ENCODE data around the gene HACL1.
"Not testable (repeated sequence)": the region's sequence is repeated elsewhere in the genome, so short reads cannot be mapped to it uniquely, and the experiment has no call there.

Gene HACL1

DNA sequence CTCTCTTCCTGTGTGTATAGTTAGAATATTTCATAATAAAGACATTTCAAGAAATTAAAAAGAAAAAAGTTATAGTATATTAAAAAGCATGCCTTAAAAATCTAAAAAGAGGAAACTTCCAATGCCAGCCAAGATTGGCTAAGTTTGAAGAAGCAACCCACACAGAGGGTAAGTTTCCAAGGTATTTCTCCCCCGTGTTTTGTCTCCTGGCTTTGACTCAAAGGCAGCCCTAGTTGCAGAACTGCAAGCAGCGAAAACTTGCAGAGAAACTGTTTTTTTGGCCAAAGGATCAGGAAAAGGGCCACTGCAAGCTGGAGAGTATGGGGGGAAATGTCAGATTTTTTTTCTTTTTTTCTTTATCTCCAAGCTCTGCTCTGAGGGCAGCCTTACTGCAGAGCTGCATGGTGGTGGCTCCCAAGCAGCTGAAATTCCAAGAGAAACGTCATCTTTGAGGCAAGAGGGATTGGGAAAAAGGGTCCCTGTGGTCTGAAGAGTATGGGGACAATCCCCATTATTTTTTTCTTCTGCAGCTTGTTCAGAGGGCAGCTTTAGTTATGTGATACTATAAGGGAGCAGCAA, 23.0 kb downstream of the HACL1 start:
- DNase-seq = no peak

DNA sequence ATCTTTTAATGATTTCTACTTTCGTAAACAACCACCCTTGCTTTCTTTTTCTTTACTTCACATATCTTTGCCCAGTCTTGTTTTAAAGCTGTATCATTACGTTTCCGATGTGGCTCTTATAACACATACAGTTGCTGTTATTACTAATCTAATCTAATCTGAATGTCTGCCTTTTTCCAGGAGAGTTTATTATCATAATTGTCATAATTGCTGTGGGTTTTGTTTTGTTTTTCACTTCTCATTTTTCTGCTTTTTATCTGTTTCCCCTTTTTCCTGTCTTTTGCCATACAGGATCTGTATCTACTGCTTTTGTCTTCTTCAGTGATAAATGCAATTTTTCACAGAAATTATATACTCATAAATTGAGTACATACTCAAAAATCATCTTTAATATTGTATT, 24.9 kb downstream of the HACL1 start:
- DNase-seq = no peak

DNA sequence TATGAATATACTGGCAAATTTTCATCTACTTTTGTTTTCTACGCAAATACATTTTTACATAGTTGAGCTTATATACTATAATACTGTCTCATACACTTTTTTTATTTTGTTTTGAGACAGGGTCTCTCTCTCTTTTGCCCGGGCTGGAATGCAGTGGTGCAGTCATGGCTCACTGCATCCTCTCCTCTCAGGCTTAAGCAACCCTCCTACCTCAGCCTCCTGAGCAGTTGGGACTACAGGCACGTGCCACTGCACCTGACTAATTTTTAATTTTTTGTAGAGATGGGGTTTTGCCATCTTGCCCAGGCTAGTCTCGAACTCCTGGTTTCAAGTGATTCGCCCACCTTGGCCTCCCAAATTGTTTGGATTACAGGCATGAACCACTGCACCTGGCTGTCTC, 25.9 kb downstream of the HACL1 start:
- no peak for DNase-seq

DNA sequence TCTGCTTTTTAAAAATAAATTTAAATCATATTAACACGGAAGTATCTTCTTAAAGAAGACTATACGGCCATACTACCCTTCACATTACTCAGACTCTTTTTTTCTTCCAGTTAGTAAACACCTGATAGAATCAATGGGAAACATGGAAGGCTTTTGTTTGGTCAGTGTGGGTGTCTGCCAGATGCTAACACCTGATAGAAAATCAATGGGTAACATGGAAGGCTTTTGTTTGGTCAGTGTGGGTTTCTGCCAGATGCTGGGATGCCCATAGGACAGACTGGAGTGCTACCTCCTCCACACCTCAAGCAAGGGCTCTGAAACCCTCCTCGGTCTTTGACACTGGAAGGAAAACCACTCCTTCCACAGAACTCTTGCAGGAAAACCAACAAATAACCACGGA, 29.2 kb downstream of the HACL1 start:
- no peak for DNase-seq

DNA sequence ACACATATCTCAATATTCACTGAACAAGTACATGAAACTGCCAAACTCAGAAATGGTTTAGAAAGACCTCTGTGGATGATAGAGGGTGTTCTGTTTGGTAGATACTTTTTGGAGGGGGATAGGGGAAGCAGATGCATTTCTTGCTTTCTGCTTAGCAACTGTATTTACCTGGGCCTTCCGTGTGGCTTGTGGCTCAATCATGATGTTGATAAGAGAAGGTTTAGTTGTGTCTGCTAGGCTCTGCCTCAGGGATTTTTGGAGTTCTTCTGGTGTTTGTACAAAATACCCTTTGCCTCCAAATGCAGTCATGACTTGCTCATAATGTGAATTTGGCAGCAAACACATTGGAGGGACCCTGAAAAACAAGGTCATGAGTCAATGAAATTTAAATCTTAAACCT, 38.2 kb downstream of the HACL1 start:
- DNase-seq = no peak

DNA sequence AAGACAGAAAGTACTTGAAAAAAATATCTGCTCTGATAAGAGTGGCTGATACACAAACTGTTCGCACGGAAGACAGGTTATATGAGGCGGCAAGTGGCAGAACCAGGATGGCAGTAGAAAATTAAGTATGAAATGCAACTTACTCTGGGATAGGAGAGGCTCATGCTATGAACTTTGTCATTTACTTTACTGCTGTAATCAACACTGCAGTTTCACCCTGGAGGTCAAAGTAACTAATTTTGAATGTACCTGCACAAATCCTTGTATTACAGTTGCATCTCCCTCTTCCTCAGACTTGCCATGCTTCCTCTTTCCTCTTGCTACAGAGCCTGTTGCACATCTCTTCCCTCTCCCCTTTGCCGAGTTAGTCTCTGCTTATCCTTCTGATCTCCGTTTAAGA, 38.8 kb downstream of the HACL1 start:
- no peak for DNase-seq

DNA sequence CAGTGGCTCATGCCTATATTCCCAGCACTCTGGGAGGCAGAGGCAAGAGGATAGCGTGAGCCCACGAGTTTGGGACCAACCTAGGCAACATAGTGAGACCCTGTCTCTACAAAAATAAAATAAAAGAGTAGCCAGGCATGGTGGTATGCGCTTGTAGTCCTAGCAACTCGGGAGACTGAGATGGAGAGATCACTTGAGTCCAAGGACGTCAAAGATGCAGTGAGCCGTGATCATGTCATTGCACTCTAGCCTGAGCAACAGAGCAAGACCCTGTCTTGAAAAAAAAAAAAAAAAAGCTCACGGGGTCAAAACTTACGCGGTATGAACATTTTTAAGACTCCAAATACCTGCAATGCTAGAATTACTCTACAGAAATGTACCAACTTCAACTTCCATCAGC, 42.8 kb downstream of the HACL1 start:
- DNase-seq = no peak

DNA sequence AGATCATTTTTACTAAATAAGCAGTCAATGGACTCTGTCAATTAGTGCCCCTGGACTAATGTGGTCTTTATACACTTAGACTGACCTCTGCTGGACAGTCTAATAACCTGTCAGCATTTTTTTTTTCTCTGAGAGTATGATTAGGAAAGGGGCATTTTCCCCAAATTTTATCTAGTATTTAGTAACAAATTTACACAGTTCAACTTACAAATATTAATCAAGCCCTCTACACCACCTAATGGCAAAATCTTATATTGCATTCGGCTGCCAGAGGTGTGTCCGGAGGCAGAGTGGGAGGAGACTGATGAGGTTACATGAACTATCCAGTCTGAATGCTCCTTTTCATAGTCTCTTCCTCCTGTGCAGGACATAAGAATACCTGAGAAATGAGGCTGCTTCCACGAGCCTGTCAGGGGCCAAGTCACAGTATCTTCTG, 43.8 kb downstream of the HACL1 start:
- DNase-seq = no peak

DNA sequence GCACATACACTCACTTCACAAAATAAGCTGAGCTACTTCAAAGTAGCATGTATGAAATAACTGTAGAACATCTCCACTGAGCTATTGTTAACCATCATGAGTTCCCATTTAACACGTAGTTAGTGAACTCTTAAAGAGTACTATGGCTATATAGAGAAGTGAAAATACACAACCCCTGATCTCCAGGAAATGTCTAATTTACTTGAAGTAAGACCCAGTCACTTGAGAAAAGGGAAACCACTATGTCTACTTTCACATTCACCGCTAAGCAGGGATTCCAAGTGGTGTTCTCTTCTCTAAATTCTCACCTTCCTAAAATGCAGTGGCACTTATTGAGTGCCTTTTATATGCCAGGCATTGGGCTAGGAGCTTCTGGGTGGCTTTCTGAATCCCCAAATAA, 44.9 kb downstream of the HACL1 start:
- DNase-seq = no peak

DNA sequence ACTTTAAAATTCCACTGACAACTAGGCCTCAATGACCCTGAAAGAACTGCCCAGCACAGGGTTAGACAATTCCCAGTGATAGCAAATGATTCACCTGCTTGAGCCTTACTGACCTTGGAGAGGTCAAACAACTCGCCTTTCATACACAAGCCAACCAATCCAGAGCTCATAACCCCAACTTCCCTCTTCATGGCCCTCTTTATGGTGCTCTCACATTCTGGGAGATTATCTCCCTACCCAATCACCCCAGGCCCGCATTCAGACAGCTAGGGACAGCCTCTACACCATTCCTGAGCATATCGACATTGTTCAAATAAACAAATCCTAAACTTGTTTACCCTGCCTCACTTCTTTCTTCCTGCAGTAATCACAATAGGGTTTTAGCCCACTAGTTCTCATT, 47.6 kb downstream of the HACL1 start:
- no peak for DNase-seq

DNA sequence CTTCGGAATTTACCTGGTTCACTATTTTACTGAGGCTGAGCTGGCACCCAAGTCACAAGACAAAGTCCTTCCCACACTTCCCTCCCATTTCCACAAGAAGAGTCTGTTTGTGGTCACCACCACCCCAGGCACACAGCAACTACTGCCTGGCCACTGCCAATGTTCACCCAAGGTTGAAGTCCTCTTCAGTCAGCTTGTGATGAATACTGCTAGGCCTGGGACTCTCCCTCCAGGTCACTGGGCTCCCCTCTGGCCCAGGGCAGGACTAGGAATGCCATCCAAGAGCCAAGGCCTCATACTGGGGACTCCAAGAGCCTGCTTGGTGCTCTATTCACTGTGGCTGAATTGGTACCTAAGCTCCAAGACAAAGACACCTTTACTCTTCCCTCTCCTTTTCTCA, 49.5 kb downstream of the HACL1 start:
- no peak for DNase-seq

DNA sequence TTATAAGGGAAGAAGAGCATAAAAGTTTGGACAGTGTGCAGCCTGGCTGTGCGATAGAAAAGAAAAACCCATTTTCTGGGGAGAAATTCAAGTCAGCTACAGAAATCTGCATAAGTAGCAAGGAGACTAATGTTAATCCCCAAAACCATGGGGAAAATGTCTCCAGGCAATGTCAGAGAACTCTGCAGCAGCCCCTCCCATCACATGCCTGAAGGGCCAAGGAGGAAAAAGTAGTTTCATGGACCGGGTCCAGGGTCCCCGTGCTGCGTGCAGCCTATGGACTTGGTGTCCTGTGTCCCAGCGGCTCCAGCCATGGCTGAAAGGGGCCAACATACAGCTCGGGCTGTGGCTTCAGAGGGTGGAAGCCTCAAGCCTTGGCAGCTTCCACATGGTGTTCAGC, 51.5 kb downstream of the HACL1 start:
- DNase-seq = no peak

DNA sequence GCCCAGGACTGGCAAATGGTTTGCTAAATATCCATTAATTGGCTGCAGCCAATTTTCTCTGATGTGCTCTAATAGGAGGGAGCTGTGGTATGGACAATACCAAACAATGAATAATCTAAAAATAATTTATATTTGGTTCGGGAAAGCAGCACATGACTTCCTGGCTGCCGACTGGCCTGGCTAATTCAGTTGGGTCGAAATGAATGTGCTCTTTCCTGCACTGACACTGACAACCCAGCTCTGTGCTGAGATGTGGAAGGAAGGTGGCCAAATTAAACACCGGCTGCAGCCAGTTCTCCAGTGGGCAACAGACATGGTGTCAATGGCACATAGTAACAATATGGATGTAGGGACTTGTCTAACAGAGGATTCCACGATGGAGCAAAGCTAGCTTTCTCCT, 58.8 kb downstream of the HACL1 start:
- DNase-seq = no peak

DNA sequence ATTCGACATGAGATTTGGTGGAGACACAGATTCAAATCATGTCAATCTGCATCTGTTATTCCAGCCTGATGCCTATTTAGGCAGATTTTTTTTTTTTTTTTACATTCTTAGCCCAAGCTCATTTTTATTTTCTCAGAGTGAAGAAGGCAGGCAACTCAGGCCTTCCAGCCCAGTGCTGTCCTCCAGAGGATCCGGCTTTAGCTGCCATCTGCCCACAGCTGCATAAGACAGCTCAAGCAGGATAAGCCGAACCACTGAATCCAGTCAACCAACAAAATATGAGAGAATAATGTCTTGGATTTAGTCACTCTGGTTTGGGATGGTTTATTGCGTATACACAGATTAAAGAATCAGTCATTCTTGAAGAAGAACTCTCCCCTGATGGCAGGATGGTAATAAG, 60.0 kb downstream of the HACL1 start:
- DNase-seq = no peak

DNA sequence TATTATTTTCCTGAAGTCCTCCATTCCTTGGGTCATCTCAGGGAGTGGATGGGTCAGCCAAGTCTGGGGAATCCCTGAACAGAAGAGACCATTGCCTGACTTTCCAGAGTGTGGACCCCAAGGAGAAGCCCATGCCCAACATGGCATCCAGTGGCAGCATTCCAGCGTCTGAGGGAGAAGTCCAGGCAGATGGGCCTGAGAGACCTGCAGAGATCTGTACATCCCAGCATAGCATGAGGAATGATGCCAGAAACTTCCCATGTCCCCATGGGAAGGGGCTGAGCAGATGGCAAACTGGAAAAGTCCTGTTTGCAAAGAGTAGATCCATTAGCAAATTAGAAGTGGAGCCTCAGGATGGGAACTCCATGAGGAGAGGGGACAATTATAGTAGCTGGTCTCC, 62.3 kb downstream of the HACL1 start:
- no peak for DNase-seq

DNA sequence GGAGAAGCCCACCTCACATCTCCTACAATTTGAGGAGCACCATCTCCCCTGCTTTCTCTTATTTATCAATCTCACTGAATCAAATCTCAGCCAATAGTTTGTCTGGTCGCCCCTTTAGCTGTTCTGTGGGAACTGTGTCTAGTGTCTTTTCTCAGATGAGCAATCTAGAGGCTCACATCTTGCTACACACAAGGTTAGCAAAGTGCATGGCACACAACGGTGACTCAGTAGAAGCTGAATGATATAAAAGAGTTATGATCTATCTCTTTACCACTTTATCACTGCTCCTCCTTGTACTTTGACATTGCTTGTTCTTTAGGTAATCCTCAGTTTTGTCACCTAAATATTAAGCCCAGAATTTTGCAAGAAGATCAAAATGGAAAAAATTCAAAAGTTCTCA, 63.0 kb downstream of the HACL1 start:
- DNase-seq = no peak

DNA sequence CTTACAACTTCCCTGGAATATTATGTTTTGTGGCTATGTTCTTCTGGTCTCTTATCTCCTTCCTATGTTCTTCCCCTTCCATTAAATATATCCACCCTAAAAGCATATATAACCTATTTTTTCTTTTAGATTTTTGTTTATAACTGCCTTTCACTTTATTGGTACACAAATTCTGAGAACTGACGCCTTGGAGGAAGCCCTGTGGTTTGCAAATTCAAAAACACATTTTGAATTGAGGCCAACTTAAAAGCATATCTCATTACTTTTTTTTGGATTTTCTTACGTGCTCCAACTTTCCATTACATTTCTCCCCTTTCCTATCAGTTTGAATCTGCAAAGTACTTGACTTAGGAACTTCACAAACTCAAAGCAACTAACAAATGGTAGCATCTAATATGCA, 64.5 kb downstream of the HACL1 start:
- DNase-seq = no peak

DNA sequence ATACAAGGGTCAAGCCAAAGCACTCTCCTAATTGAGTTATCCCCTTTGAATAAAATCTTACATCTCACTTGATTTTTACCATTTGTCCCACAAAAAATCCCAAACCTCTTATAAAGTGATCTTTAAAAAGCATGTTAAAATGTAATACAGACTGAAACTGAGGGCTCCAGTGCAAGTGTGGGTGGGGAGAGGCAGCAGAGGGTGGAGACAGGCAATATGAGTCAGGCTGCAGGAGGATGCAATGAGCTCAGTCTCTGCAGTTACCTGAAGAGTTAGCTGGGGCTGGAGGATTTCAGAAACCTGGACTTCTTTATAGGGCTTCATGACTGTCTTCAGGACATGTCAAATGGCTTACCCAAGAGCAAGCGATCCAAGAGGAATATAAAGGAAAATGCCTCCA, 65.6 kb downstream of the HACL1 start:
- no peak for DNase-seq

DNA sequence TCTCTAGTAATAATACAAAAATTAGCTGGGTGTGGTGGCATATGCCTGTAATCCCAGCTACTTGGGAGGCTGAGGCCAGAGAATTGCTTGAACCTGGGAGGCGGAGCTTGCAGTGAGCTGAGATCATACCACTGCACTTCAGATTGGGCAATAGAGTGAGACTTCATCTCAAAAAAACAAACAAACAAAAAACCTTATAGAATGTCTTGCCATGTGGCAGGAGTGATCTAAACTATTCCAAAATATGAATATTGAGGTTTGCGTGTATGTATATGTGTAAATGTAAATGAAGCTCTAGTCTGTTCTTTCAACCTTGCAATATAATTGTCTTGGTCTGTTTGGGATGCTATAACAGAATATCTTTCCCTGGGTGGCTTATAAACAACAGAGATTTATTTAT, 68.8 kb downstream of the HACL1 start:
- not testable (repeated sequence) for DNase-seq

DNA sequence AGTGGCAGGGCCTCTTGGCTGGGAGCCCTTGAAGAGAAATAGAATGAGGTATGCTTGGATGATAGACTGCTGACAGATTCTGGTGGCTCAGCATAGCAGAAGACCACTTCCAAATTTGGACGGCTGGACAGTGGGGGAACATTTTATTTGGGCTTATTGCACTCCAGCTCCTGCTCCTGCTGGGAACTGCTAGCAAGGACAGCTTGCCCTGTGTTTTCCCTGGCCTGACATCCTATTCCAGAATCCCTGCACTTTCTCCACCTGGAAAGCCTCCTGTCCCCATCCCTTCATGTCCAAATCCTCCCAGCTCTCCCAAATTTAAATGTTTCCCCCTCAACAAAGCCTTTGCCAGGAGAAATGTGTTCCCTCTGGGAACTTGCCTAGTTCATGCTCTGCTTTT, 70.0 kb downstream of the HACL1 start:
- no peak for DNase-seq

DNA sequence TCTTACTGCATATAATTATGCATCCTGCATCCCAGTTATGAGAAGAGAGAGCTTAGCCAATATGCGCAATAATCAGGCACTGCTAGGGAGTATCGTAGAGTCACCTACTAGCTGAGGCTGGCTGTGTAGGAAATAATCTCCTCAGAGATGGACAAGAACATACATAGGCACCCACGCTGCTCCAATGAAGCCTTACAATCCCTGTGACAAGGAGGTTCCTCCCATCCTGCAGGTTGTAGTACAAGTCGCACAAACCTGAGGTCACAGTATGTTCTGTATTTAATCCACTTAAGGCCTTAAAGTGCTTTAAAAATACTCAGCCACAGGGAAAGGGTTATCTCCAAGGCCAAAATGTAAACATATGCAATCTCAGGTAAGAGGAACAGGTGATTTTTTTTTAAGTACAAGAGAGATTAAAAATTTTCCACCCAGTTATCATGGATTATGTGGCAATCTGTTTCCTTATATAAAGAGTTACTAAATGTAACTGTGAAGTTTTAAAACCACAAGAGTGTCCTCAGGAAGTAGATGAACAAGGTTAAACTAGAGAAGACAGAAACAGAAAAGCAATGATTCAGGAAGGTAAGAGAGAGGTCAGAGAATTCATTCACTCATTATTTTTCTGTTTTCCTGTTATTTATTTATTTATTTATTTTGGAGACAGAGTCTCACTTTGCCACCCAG, 72.4 kb downstream of the HACL1 start:
- DNase-seq = no peak

DNA sequence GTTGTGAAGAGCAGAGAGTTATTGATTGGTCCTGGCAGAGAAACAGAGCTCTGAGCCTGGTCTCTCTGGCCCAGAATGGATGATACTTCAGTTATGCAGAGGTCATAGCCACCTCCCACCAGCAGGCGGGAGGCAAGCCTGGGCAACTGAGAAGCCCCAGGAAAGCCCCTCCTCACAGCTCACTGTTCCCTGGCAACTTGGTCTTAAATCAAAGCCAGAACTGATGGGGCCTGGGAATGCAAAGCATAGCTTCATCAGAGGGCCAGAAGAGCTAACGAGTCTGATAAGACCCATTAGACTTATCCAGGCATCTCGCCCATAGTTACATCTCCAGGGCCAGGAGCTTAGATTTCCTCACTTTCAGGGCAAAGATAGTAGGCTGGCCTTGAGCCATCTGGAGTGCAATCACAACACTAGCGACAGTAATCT, 74.3 kb downstream of the HACL1 start:
- DNase-seq = no peak

DNA sequence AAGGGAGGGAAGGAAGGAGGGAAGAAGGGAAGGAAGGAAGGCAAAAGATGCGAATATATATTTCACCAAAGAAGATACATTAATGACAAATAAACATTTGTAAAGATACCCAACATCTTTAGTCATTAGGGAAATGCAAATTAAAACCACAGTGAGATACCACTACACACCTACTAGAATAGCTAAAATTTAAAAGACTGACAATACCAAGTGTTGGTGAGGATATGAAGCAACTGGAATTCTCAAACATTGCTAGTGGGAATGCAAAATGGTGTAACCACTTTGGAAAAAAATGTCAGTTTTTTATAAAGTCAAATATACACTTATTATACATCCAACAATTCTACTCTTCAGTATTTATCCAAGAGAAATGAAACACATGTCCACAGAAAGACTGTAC, 75.6 kb downstream of the HACL1 start:
- no peak for DNase-seq

DNA sequence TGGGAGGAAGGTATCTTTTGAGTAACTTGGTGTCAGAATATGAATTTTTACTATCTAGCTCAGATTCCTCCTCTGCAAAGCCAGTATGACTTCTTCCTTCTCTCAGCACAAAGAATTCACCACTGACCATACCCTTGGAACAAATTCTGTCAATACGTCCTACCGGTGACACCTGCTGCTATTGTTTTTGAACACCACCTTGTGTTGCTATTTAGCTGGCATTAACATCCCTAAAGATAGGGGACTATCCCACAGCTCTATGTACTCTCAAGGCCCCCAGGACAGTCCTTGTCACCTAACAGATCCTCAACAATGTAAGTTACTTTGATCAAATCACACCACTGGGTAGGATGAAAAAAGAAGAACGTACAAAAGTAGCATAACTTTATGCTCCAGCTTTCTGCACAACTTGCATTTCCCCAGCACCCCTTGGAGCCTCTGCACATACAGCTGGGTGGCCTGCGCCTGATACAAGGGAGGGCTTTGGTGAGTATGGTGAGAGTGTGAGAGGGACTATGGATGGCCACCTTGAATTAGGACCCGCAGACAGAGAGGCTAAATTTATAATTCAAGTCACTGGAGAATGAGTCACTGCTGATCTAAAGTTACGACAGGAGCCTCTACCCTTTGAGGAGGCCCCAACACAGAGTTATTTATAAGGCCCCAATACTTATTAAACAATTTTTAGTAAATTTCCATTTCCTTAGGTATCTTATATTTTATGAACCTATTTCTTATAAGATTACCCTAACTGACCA, 77.5 kb downstream of the HACL1 start:
- no peak for DNase-seq

Measured in effector CD8-positive, alpha-beta T cell (primary cell).